ENCODE measurements around the gene NANS.
"Not testable (repeated sequence)": the region's sequence is repeated elsewhere in the genome, so short reads cannot be mapped to it uniquely, and the experiment has no call there.

NANS gene

GRCh38 chr9:98056269-98057137, at the start of gene NANS:
Gene NANS, plus strand, starts transcription at chr9:98056732. Its CDS starts 77 bp downstream, at chr9:98056809.
- ATAC-seq (replicated peaks) (peak; percentile 96 to 97), DNase-seq (peak; percentile 90)
- H3K9me3 Mint-ChIP-seq = peaks cover 4 to 6% of the 10 kb centered on the region in 2 donors
- H3K4me3 Mint-ChIP-seq = peak within 1 kb of the TSS; percentile 94 to 99
- peaks cover 19 to 28% of the 10 kb centered on the region in 2 donors for H3K36me3 Mint-ChIP-seq
- peaks cover 18 to 33% of the 10 kb centered on the region in 2 donors for H3K4me1 Mint-ChIP-seq
- no peaks in the 10 kb centered on the region for H3K27me3 Mint-ChIP-seq
- peak within 1 kb of the TSS; percentile 98 for H3K27ac Mint-ChIP-seq

- peaks cover 43 to 66% of the 10 kb centered on the region in 2 donors for H3K36me3 Mint-ChIP-seq
- no peaks in the 10 kb centered on the region for H3K9me3 Mint-ChIP-seq
- H3K27ac Mint-ChIP-seq = no peak overlapping the region
- DNase-seq = no peak
- H3K4me1 Mint-ChIP-seq = peaks cover 11 to 29% of the 10 kb centered on the region in 2 donors
- H3K27me3 Mint-ChIP-seq = no peaks in the 10 kb centered on the region
- peak; percentile 24 to 31 for ATAC-seq (replicated peaks)
- H3K4me3 Mint-ChIP-seq = no peak overlapping the region
These were observed 49.1 kb upstream of the NANS start for GRCh38 chr9:98007251-98007928.

- H3K27ac Mint-ChIP-seq = no peak overlapping the region
- H3K4me3 Mint-ChIP-seq = no peak overlapping the region
- no peak for ATAC-seq (replicated peaks)
- H3K9me3 Mint-ChIP-seq = no peaks in the 10 kb centered on the region
- no peak for DNase-seq
- peaks cover 44 to 69% of the 10 kb centered on the region in 2 donors for H3K36me3 Mint-ChIP-seq
- H3K4me1 Mint-ChIP-seq = peaks cover 11 to 29% of the 10 kb centered on the region in 2 donors
- no peaks in the 10 kb centered on the region for H3K27me3 Mint-ChIP-seq
These were observed 47.8 kb upstream of the NANS start for GRCh38 chr9:98008764-98009163.

GRCh38 chr9:98009437-98009836, 47.1 kb upstream of the NANS start:
- no peaks in the 10 kb centered on the region for H3K9me3 Mint-ChIP-seq
- DNase-seq (no peak), ATAC-seq (replicated peaks) (no peak)
- H3K27me3 Mint-ChIP-seq = no peaks in the 10 kb centered on the region
- peak overlapping the region; percentile 61 for H3K27ac Mint-ChIP-seq
- peaks cover 11 to 29% of the 10 kb centered on the region in 2 donors for H3K4me1 Mint-ChIP-seq
- H3K4me3 Mint-ChIP-seq = no peak overlapping the region
- peaks cover 44 to 64% of the 10 kb centered on the region in 2 donors for H3K36me3 Mint-ChIP-seq

GRCh38 chr9:98009936-98010335, 46.6 kb upstream of the NANS start:
- Mint-ChIP-seq H3K27ac (peak overlapping the region; percentile 61), H3K9me3 (no peaks in the 10 kb centered on the region), H3K27me3 (no peaks in the 10 kb centered on the region), H3K4me3 (no peak overlapping the region), H3K36me3 (peaks cover 41 to 64% of the 10 kb centered on the region in 2 donors), H3K4me1 (peaks cover 9 to 34% of the 10 kb centered on the region in 2 donors)
- no peak for DNase-seq
- no peak for ATAC-seq (replicated peaks)

- Mint-ChIP-seq H3K9me3 (no peaks in the 10 kb centered on the region), H3K4me1 (peaks cover 12 to 39% of the 10 kb centered on the region in 2 donors), H3K36me3 (peaks cover 41 to 67% of the 10 kb centered on the region in 2 donors), H3K4me3 (no peak overlapping the region), H3K27me3 (no peaks in the 10 kb centered on the region), H3K27ac (peak overlapping the region; percentile 52)
- DNase-seq (peak; percentile 15), ATAC-seq (replicated peaks) (peak; percentile 90 to 93)
These were observed 46.1 kb upstream of the NANS start for GRCh38 chr9:98010445-98010844.

GRCh38 chr9:98011122-98011521, 45.4 kb upstream of the NANS start:
- H3K36me3 Mint-ChIP-seq = peaks cover 37 to 66% of the 10 kb centered on the region in 2 donors
- no peak overlapping the region for H3K4me3 Mint-ChIP-seq
- peak overlapping the region; percentile 2 for H3K27ac Mint-ChIP-seq
- no peaks in the 10 kb centered on the region for H3K27me3 Mint-ChIP-seq
- H3K9me3 Mint-ChIP-seq = no peaks in the 10 kb centered on the region
- DNase-seq = no peak
- H3K4me1 Mint-ChIP-seq = peaks cover 11 to 39% of the 10 kb centered on the region in 2 donors
- no peak for ATAC-seq (replicated peaks)

- Mint-ChIP-seq H3K27ac (peak overlapping the region; percentile 44), H3K9me3 (no peaks in the 10 kb centered on the region), H3K4me3 (no peak overlapping the region), H3K36me3 (peaks cover 46 to 67% of the 10 kb centered on the region in 2 donors), H3K27me3 (no peaks in the 10 kb centered on the region), H3K4me1 (peaks cover 5 to 10% of the 10 kb centered on the region in 2 donors)
- ATAC-seq (replicated peaks) (no peak), DNase-seq (no peak)
These were observed 40.3 kb upstream of the NANS start for GRCh38 chr9:98016137-98016680.

- Mint-ChIP-seq H3K4me3 (no peak overlapping the region), H3K27ac (peak overlapping the region; percentile 48), H3K36me3 (peaks cover 47 to 68% of the 10 kb centered on the region in 2 donors), H3K4me1 (peaks cover 9 to 10% of the 10 kb centered on the region in 2 donors), H3K27me3 (no peaks in the 10 kb centered on the region), H3K9me3 (no peaks in the 10 kb centered on the region)
- DNase-seq (no peak), ATAC-seq (replicated peaks) (no peak)
These were observed 39.2 kb upstream of the NANS start for GRCh38 chr9:98017306-98017705.

GRCh38 chr9:98018347-98018746, 38.2 kb upstream of the NANS start:
- Mint-ChIP-seq H3K36me3 (peaks cover 51 to 72% of the 10 kb centered on the region in 2 donors), H3K4me3 (no peak overlapping the region), H3K27me3 (no peaks in the 10 kb centered on the region), H3K4me1 (peaks cover 9 to 10% of the 10 kb centered on the region in 2 donors), H3K9me3 (no peaks in the 10 kb centered on the region), H3K27ac (peak overlapping the region; percentile 57)
- no peak for DNase-seq
- ATAC-seq (replicated peaks) = no peak

GRCh38 chr9:98019098-98019497, 37.4 kb upstream of the NANS start:
- peaks cover 50 to 73% of the 10 kb centered on the region in 2 donors for H3K36me3 Mint-ChIP-seq
- H3K4me1 Mint-ChIP-seq = peaks cover 9 to 10% of the 10 kb centered on the region in 2 donors
- ATAC-seq (replicated peaks) = no peak
- no peak for DNase-seq
- no peaks in the 10 kb centered on the region for H3K9me3 Mint-ChIP-seq
- no peaks in the 10 kb centered on the region for H3K27me3 Mint-ChIP-seq
- peak overlapping the region in 1 of 2 donors; percentile 7 for H3K4me3 Mint-ChIP-seq
- H3K27ac Mint-ChIP-seq = no peak overlapping the region

- not testable (repeated sequence) for H3K4me3 Mint-ChIP-seq; H3K9me3 Mint-ChIP-seq; H3K4me1 Mint-ChIP-seq; H3K27me3 Mint-ChIP-seq; ATAC-seq (replicated peaks); DNase-seq
- peak overlapping the region; percentile 25 for H3K27ac Mint-ChIP-seq
- H3K36me3 Mint-ChIP-seq = peaks cover 50 to 69% of the 10 kb centered on the region in 2 donors
These were observed 36.7 kb upstream of the NANS start for GRCh38 chr9:98019869-98020268.

- Mint-ChIP-seq H3K9me3 (no peaks in the 10 kb centered on the region), H3K27ac (no peak overlapping the region), H3K4me3 (no peak overlapping the region), H3K4me1 (peaks cover 0 to 8% of the 10 kb centered on the region in 2 donors), H3K27me3 (peaks cover 0 to 5% of the 10 kb centered on the region in 2 donors), H3K36me3 (peaks cover 48 to 66% of the 10 kb centered on the region in 2 donors)
- ATAC-seq (replicated peaks) (peak; percentile 7 to 20), DNase-seq (no peak)
These were observed 35.9 kb upstream of the NANS start for GRCh38 chr9:98020476-98021145.

All from stimulated activated naive B cell treated with anti-CD40 and anti-IgM and Interleukin-4, amounts not matched to agents 10 μg/mL and 1 μg/mL and 100 μg/mL, for 72 hours (primary cell).